Measurements from ENCODE around the gene FBXO15.

The FBXO15 gene

GRCh38 chr18:74153377-74153776 is 5.7 kb upstream of the FBXO15 start:
- ATAC-seq (no peak), DNase-seq (no peak)

GRCh38 chr18:74152857-74153256 is 5.2 kb upstream of the FBXO15 start:
- ATAC-seq = no peak
- no peak for DNase-seq

DNA sequence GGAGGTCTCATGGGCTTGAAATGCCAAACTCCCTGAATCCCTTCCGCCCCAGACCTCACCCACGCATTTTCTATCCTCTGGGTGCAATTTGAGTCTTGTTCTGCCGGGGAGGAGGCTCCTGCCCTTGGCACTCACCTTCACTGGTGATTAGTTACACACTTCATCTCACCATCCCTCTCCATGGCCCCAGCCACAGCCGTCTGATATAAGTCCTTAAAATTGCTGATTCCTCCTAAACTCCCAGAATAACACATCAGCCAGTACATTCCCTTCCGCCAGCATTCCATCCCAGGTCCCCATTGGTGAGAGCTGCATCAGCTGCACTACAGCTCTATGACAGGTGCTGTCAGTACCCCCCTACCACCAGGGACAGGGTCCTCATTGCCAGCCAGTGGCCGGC is 4.6 kb upstream of the FBXO15 start:
- no peak for ATAC-seq
- DNase-seq = no peak

DNA sequence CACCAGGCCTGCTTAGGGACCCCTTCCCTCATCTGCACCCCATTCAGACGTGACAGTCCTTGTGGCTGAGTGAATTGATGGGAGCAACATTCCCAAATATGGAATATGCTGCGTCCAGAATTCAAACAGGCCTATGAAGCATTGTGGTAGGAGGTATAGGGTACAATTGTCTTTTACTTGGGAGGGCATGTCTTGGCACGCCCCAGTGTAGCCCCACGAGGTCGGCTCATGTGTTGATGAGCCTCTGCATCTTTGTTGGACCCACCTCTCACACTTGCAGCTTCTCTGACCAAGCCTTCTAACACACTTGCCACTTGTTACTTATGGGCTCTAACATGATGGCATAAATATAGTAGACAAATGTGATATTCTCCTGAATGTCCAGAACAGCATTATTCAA is 2.2 kb upstream of the FBXO15 start:
- ATAC-seq (no peak), DNase-seq (no peak)

GRCh38 chr18:74148543-74149070 is 973 bp upstream of the FBXO15 start:
- DNase-seq (peak; percentile 15), ATAC-seq (no peak)

DNA sequence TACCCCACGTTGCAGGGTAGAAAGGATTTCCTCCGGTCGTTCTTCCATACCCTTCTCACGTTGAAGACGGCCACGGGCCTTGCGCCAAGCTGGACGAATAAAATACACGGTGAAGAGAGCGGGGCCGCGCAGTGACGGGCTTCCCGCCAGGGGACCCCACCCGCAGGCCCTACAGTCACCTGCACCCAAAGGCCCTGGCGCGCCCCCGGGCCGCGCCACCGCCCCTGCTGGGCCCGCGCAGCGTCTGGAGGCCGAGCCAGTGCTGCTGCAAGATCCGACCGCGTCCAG is 199 bp downstream of the FBXO15 start:
- ATAC-seq = no peak
- no peak for DNase-seq

DNA sequence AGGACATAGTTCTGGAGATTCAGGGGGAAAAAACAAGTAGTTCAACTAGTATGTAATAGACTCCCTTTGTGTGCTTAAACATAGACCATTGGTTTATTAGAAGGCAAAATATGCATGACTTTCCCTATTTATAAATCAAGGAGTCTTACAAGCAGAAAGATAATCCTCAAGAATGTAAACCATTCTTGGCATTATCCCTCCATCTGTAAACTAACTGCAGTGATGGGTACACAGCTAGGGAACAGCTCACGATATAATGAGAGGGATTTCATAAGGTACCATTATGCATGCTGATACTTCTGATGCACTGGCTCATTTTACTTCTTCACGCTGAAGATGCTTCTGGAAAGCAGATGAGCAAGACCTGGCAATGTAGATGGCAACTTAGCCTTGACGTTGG is 878 bp downstream of the FBXO15 start:
- no peak for ATAC-seq
- no peak for DNase-seq

DNA sequence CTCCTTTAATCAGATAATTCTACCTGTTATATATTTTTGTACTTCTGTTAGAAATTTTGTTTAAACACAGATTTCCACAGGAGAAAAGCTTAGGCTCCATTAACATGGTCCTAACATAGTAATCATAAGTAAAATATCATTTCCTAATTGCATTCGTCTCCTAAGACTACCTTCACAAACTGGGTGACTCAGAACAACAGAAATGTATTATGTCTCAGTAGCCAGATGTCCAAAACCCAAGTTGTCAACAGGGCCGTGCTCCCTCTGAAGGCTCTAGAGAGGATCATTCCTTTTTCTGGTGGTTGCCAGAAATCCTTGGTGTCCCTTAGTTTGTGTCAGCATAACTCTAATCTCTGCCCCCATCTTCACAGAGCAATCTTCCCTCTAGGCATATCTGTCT is 5.4 kb downstream of the FBXO15 start:
- DNase-seq (no peak), ATAC-seq (no peak)

- DNase-seq = no peak
Observed at GRCh38 chr18:74141667-74142066, 6.0 kb downstream of the FBXO15 start.

GRCh38 chr18:74140582-74140981 is 7.1 kb downstream of the FBXO15 start:
- no peak for ATAC-seq
- no peak for DNase-seq

More at GRCh38 chr18:74141667-74142066, 6.0 kb downstream of the FBXO15 start:
- no peak for ATAC-seq

GRCh38 chr18:74139888-74140287 is 7.7 kb downstream of the FBXO15 start:
- ATAC-seq (peak; percentile 95), DNase-seq (peak; percentile 49)

DNA sequence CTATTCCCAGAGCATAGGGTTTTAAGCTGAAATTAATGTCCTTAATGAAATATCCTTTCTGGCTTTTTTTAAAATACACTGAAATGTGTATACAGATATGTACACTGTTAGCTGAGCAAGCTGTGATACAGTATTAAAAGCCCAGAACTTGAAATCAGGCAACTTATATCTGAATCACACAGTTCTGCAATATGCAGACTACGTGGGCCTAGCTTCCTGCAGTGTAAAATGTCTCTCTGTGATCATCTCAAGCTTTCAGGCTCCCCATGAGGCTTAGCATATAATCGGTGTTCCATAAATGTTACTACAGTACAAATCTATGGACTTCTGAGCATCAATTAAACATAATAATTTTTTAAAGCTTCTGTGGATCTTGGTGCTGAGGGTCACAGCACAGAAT is 8.2 kb downstream of the FBXO15 start:
- DNase-seq (no peak), ATAC-seq (peak; percentile 58)

DNA sequence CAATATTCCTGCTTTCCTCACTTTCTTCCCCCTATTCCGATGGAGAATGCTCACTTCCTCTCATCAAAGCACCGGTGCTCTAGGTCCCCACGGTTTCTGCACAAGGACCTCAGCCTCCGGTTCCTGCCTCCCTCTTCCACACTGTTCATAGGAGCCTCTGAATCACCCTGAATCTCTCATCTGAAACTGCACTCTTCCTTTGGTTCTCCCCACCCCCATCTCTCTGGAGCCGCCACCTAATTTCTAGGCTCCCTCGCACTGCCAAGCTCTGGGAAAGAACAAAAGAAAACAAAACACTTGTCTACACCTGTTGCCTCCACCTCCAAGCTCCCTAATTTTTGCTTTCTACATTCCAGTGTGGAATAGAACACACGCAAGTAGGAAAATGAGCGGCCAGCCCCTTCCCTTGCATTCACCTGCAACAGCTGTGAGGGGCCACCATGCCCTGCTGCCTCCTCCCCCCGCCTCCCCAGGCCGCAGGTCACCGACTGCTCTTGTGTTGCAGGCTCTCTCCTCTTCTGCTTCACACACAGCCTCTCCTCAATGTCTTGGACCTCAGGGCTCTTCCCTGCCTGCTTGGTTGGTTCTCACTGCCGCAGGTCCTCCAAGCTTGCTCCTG is 9.6 kb downstream of the FBXO15 start:
- ATAC-seq = no peak
- DNase-seq = no peak

GRCh38 chr18:74132201-74132600 is 15.4 kb downstream of the FBXO15 start:
- ATAC-seq = no peak
- no peak for DNase-seq

- no peak for DNase-seq
- peak; percentile 58 for ATAC-seq
Observed at GRCh38 chr18:74131124-74131523, 16.5 kb downstream of the FBXO15 start.

GRCh38 chr18:74128159-74128558 is 19.5 kb downstream of the FBXO15 start:
- DNase-seq (no peak), ATAC-seq (no peak)

DNA sequence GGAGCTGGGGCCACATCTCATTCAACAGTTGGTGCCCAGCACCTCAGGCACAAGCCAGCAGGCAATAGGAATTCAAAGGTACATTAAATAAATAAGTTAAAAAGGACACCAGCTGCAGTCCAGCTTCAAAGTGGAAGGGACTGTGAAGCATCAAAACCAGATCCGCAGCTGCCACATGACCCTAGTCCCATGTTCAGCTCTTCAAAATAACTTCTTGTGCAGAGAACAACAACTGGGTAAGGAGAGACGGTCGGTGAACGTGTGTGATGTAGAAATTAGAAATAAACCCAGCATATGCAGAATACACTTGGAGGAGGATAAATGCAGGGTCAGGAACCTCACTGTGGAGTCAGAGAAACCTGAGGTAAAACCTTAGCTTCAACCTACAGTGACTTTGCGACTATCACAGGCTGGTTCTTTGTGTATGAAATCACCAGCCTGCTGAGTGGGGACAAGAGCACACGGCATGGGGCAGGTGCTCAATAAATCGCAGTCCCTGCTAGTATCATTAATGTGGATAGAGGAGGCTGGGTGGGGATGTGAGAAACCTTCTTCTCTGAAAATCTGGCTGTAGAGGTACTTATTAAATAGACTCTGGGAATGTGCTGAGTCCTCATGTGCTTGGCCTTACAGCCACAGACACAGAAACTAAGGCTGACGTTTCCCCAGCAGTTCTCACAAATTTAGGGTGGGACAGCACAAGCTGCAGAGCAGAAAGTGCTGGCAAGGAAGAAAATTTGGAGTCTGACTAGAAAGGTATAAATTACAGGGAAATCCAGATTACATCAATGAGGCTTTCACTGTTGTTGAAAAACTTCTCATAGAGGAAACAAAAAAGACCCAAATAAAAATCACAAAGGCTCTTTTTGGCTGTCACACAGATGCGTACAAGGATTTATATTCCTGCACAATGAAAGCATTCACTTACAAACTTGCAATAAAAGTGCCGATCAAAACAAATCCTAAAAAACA is 20.7 kb downstream of the FBXO15 start:
- DNase-seq (no peak), ATAC-seq (no peak)

GRCh38 chr18:74124642-74125041 is 23.0 kb downstream of the FBXO15 start:
- ATAC-seq = no peak
- DNase-seq = no peak

DNA sequence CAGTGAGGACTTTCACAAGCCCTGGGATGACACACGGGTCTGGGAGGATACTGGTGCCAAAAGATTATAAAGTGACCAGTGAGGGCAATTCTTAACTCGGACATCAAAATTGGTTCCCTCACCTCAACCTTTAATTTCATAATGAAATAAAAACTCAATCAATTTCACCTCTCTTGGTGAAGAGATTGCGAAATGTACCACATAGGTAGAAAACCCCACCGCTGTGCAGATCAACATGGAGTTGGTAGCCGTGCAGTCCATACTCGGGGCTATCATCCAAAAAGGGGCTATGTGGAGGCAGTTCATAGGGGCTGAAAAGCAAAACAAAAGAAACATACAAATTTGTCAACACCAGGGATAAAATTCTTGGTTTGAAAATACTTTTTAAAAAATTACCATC is 24.4 kb downstream of the FBXO15 start:
- ATAC-seq = no peak
- no peak for DNase-seq

DNA sequence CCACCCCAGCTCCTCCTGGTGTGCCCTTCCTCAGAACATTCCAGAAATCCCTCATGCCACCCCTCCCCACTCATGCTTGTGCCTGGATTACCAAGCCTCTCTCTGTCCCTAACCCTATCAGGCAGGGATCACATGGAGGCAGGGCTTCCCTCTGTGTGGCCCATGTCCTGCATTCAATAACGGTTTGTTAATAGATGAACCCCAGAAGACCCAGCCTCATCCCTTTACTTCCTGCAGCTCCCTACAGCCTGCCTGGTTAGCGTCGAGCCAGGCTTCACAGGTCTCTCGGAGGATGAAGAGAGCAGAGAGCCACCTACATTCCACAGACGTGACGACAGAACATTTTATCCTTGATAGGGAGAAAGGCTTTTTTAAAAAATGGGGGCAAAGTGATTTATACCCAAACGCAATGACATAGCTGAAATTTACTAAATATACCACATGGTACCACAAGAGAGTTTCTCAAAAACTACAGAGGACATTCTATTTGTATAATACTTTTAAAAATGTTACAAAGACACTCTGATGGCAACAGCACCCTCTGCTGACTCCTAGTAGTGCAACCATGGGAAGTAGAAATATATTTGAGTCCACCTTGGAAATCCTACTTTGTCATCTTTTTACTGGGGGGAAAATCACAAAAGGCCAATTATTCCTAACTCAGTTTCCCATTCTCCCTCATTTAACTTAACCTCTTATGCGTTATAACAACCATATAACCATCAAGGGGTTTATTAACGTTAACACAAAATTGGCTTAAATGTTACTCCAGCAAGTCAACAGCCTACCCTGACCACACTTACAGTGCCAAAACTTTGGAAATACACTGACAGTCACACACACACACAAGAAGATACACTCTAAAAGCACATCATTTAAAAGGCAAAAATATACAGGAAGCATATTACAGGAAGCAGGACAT is 30.7 kb downstream of the FBXO15 start:
- DNase-seq (peak; percentile 22), ATAC-seq (no peak)

DNA sequence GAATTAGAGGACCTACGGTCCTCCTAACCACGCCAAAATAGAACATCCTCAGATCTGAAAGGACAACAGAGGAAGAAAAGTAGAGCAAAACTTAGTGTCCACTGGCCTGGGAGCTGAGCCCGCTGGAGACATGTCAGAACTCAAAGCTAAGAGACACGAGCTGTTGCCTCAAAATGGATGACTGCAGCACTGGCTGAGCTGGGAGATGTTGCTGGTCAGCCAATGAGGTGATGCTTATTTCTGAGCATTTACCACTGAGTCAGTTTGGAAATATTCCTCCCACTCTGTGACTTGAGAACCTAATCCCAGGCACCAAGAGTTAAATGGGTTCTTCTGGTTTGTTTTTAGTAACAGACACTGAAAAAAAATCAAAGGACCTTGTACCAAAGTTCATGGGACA is 32.6 kb downstream of the FBXO15 start:
- no peak for DNase-seq
- no peak for ATAC-seq

DNA sequence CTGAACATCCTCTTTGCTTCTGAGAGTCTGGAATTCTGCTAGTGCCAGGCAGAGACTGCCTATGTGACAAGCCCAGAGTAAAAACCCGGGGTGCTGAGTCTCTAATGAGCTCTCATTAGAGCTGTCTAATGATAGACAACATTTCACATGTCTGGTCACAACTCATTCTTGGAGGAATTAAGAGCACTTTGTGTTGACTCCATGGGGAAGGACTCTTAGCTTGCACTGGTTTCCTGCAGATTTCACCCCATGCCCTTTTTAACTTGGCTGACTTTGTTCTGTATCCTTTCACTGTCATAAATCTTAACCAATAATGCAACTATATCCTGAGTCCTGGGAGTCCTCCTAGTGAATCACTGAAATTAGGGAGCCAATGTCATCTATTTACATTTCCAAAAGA is 33.5 kb downstream of the FBXO15 start:
- ATAC-seq = no peak
- DNase-seq = no peak

DNA sequence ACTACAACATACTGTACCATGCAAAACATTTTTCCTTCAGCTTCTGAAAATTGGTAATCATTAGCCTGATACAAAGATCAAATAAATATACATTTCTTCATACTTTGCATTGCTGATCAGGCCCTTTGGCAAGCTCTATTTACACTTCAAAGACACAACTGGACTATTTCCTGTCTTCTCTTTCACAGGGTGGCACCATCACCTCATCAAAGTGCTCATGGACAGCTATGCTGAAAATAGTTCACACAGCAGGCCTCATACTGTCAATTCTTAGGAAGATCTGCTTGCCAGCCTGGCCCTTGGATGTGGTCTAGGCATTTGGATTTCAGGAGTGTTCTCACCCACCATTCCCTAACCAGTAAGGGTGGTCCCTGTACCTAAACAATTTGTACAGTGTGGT is 33.9 kb downstream of the FBXO15 start:
- ATAC-seq = no peak
- DNase-seq = no peak

Measured in stimulated activated naive CD8-positive, alpha-beta T cell treated with anti-CD3 and anti-CD28 coated beads, Interleukin-15, Interleukin-2, amounts not matched to agents 100 U/mL and 50 U/mL, for 24 hours (primary cell).